ENCODE results near the gene CDCA3.

CDCA3 gene

GRCh38 chr12:6852651-6853354, 1.7 kb upstream of the CDCA3 start:
- peak; percentile 24 for DNase-seq

GRCh38 chr12:6851921-6852650, 1.0 kb upstream of the CDCA3 start, which contains the start of gene USP5:
TSS of gene USP5 (plus strand) at chr12:6852150. CDS start at chr12:6852180, 30 bp downstream.
- peak; percentile 98 for DNase-seq

- DNase-seq, result no peak
These were observed 312 bp downstream of the CDCA3 start for GRCh38 chr12:6850796-6851152.

GRCh38 chr12:6849976-6850560, 1.0 kb downstream of the CDCA3 start:
- no peak for DNase-seq

GRCh38 chr12:6849427-6849826, 1.7 kb downstream of the CDCA3 start:
- no peak for DNase-seq

GRCh38 chr12:6847676-6848075, 3.4 kb downstream of the CDCA3 start:
- no peak for DNase-seq

- DNase-seq, result no peak
These were observed 4.7 kb downstream of the CDCA3 start for GRCh38 chr12:6846316-6846869.

- no peak for DNase-seq
These were observed 5.7 kb downstream of the CDCA3 start for GRCh38 chr12:6845395-6845794.

- no peak for DNase-seq
These were observed 7.8 kb downstream of the CDCA3 start for GRCh38 chr12:6843118-6843902.

GRCh38 chr12:6842075-6842474, 9.0 kb downstream of the CDCA3 start:
- DNase-seq, result no peak

- no peak for DNase-seq
These were observed 10.1 kb downstream of the CDCA3 start, which contains the start of gene GNB3 for GRCh38 chr12:6840761-6841515. TSS of gene GNB3 (plus strand) at chr12:6840925. CDS start at chr12:6841288, 363 bp downstream.

GRCh38 chr12:6840330-6840729, 10.8 kb downstream of the CDCA3 start:
- no peak for DNase-seq

- peak; percentile 14 for DNase-seq
These were observed 11.4 kb downstream of the CDCA3 start for GRCh38 chr12:6839482-6840201.

GRCh38 chr12:6838854-6839253, 12.2 kb downstream of the CDCA3 start:
- DNase-seq, result no peak

GRCh38 chr12:6837370-6838060, 13.6 kb downstream of the CDCA3 start:
- DNase-seq, result no peak

- DNase-seq, result no peak
These were observed 14.2 kb downstream of the CDCA3 start for GRCh38 chr12:6836851-6837250.

- no peak for DNase-seq
These were observed 16.2 kb downstream of the CDCA3 start for GRCh38 chr12:6834873-6835272.

GRCh38 chr12:6834254-6834653, 16.8 kb downstream of the CDCA3 start:
- no peak for DNase-seq

GRCh38 chr12:6833189-6833890, 17.7 kb downstream of the CDCA3 start:
- no peak for DNase-seq

- DNase-seq, result no peak
These were observed 19.0 kb downstream of the CDCA3 start for GRCh38 chr12:6832125-6832524.

Measured in DMS79 treated with DMSO at 0.1 percent for 48 hours (cell line).